Naive thymus-derived CD8-positive, alpha-beta T cell (primary cell): ENCODE results near the gene SLC35F3. TPM values are rescaled to one million over a fixed set of nuclear protein-coding genes. Genes with fewer than 3 reads are reported as not detected.
"Not testable (repeated sequence)": the region's sequence is repeated elsewhere in the genome, so short reads cannot be mapped to it uniquely, and the experiment has no call there.

ENCODE experiments used
- ATAC-seq, 2 donors: fragments of 150-1000 bp; cut with Tn5 transposase in 1 of 2; sonication (Bioruptor Pico), chemical (Tn5 transposase) in 1 of 2; 1 replicate in 1 of 2; 2 replicates in 1 of 2; pipeline ENCODE4 v1.10.0; 2021; ENCODE audit warnings: mild to moderate bottlenecking in 2 of 2, moderate library complexity in 2 of 2
- POLR2A ChIA-PET: fragments of 350-600 bp; sonication (Branson Sonifier 250); formaldehyde crosslinking; loops from one replicate; lab custom pipeline; 2021; ENCODE audit warnings: antibody characterized with exemption; lab: Charles Lee
- DNase-seq, 10 donors: peaks; one replicate each; pipeline versions ENCODE4 v3.0.0 to v3.0.0-alpha.2; 2020 to 2022
- H3K27ac Mint-ChIP-seq, 10 donors: one replicate each; pipeline ENCODE4 v1.8.0; 2020 to 2022; ENCODE audit warnings: mild to moderate bottlenecking in 10 of 10, mixed read lengths in 10 of 10, moderate library complexity in 4 of 10, inconsistent platforms in 1 of 10
- H3K27me3 Mint-ChIP-seq, 5 donors: one replicate each; pipeline ENCODE4 v1.8.0; 2021 to 2022; ENCODE audit warnings: mixed read lengths in 5 of 5
- H3K36me3 Mint-ChIP-seq, 3 donors: one replicate each; pipeline ENCODE4 v1.8.0; 2020 to 2022; ENCODE audit warnings: mixed read lengths in 3 of 3, mild to moderate bottlenecking in 2 of 3, inconsistent platforms in 1 of 3
- H3K4me1 Mint-ChIP-seq, 4 donors: one replicate each; pipeline ENCODE4 v1.8.0; 2021 to 2022; ENCODE audit warnings: mixed read lengths in 4 of 4
- H3K4me3 Mint-ChIP-seq, 10 donors: one replicate each; pipeline ENCODE4 v1.8.0; 2020 to 2022; ENCODE audit warnings: mild to moderate bottlenecking in 10 of 10, mixed read lengths in 10 of 10, moderate library complexity in 6 of 10, inconsistent platforms in 1 of 10
- H3K9me3 Mint-ChIP-seq, 9 donors: one replicate each; pipeline ENCODE4 v1.8.0; 2020 to 2022; ENCODE audit warnings: mixed read lengths in 9 of 9, mild to moderate bottlenecking in 3 of 9, inconsistent platforms in 1 of 9, moderate library complexity in 1 of 9
- polyA plus RNA-seq, 3 donors: library from polyadenylated mRNA; unstranded; fragments of 300-500 nt; fragmentation: Illumina TruSeq; gene quantifications; one replicate each; pipeline ENCODE4 v1.2.3, GENCODE V29; 2021
- total RNA-seq, 8 experiments: library from RNA in 2 of 8; stranded (reverse) in 2 of 8; gene quantifications; one replicate each; pipeline ENCODE4 v1.2.3 and lab custom pipeline; 2021 to 2026

SLC35F3 gene
- total and polyA plus RNA-seq, 5 experiments from 2014 or later: 0.06 to 0.63 (median 0.33) TPM; not detected in 1

- ATAC-seq (no peak), DNase-seq (no peak)
- POLR2A ChIA-PET: no interaction called here
- Mint-ChIP-seq H3K9me3 (peaks cover 0 to 41% (median 27%) of the 10 kb centered on the region in 9 donors), H3K4me1 (peaks cover 0 to 3% (median 0%) of the 10 kb centered on the region in 4 donors), H3K4me3 (no peak overlapping the region), H3K27me3 (peaks cover 3 to 23% (median 4%) of the 10 kb centered on the region in 5 donors), H3K36me3 (peaks cover 0 to 24% (median 17%) of the 10 kb centered on the region in 3 donors), H3K27ac (no peak overlapping the region)
Observed at GRCh38 chr1:234337233-234337632, 432.8 kb downstream of the SLC35F3 start.

DNA sequence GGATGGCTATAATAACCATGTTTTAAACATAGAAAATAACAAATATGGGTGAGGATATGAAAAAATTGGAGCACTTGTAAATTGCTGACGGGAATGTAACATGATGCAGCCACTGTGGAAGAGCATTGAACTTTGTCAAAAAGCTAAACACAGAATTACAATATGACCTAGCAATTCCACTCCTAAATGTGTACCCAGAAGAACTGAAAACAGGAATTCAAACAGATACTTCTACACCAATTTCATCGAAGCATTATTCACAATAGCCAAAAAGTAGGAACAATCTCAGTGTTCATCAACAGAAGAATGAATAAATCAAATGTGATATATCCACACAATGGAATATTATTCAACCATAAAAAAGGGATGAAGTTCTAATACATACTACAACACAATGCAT lies 436.1 kb downstream of the SLC35F3 start:
- H3K27me3 Mint-ChIP-seq: peaks cover 0 to 11% (median 0%) of the 10 kb centered on the region in 5 donors
- ATAC-seq (no peak), DNase-seq (no peak)
- no peaks in the 10 kb centered on the region for H3K4me1 Mint-ChIP-seq
- peaks cover 0 to 24% (median 17%) of the 10 kb centered on the region in 3 donors for H3K36me3 Mint-ChIP-seq
- H3K27ac Mint-ChIP-seq: no peak overlapping the region
- POLR2A ChIA-PET: no interaction called here
- H3K4me3 Mint-ChIP-seq: no peak overlapping the region
- peaks cover 0 to 41% (median 27%) of the 10 kb centered on the region in 9 donors for H3K9me3 Mint-ChIP-seq

DNA sequence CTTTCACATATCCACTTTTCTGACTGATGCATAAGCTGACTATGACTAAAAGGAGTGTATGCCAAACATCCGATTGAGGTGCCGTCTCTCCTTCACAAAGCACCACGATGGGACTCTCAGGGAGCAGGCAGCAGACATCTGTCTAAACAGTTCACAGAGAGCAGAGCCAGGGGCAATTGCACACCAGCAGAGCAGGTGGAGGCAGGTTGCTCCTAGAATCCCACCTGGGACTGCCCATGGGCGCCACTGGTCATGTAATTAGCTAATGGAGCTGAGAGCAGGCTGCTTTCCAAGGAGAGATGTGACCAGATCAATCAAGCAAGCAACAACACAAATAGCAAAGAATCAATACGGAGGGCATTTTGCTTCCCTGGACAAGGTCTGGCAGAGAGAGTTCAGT lies 438.3 kb downstream of the SLC35F3 start:
- H3K27ac Mint-ChIP-seq: peak overlapping the region in 1 of 10 donors; percentile 49
- H3K4me1 Mint-ChIP-seq: no peaks in the 10 kb centered on the region
- H3K36me3 Mint-ChIP-seq: peaks cover 0 to 9% (median 4%) of the 10 kb centered on the region in 3 donors
- H3K4me3 Mint-ChIP-seq: no peak overlapping the region
- H3K9me3 Mint-ChIP-seq: peaks cover 0 to 19% (median 10%) of the 10 kb centered on the region in 9 donors
- DNase-seq (no peak), ATAC-seq (no peak)
- H3K27me3 Mint-ChIP-seq: peaks cover 0 to 3% (median 0%) of the 10 kb centered on the region in 5 donors
- POLR2A ChIA-PET: no interaction called here

DNA sequence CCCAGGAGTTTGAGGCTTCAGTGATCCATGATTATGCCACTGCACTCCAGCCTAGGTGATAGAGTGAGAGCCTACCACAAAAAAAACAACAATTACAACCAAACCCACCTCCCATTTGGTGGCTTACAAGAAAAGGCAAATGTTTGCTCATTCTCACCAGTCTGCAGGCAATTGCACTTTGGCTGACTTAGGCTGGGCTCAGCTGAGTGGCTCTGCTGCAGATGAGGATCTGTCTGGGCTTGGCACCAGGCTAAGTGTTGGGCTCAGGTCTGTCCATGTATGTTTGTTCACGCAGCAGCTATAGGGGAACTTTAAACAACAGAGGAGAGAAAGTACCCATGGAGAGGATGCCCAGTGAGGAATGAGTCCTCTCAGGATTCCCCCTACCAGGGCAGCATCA lies 440.8 kb downstream of the SLC35F3 start:
- POLR2A ChIA-PET: no interaction called here
- H3K4me1 Mint-ChIP-seq: no peaks in the 10 kb centered on the region
- no peak for DNase-seq
- H3K4me3 Mint-ChIP-seq: no peak overlapping the region
- H3K27me3 Mint-ChIP-seq: peaks cover 8 to 15% (median 9%) of the 10 kb centered on the region in 5 donors
- H3K36me3 Mint-ChIP-seq: peaks cover 0 to 6% (median 3%) of the 10 kb centered on the region in 3 donors
- ATAC-seq: no peak
- H3K27ac Mint-ChIP-seq: no peak overlapping the region
- peaks cover 0 to 7% (median 0%) of the 10 kb centered on the region in 9 donors for H3K9me3 Mint-ChIP-seq

DNA sequence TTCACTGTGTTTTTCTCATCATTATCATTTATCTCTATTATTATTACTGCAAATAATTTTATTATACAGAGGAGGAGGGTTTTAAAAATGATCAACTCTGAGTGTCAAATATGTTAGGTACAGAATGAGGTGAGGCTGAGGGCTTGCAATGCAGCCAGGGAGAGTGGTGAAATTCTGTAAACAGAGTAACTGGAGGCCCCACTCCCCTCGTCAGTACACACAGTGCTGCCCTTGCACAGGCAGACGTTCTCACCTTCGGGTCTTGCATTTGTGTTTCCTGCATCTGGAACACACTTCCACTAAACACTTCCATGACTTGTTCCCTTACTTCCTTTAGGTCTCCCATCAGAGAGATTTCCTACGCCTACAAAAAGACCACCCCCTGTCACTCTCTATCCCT lies 444.5 kb downstream of the SLC35F3 start:
- Mint-ChIP-seq H3K4me1 (no peaks in the 10 kb centered on the region), H3K27me3 (peaks cover 8 to 20% (median 12%) of the 10 kb centered on the region in 5 donors), H3K27ac (no peak overlapping the region), H3K9me3 (peaks cover 0 to 8% (median 0%) of the 10 kb centered on the region in 9 donors), H3K4me3 (no peak overlapping the region), H3K36me3 (peaks cover 0 to 10% (median 0%) of the 10 kb centered on the region in 3 donors)
- POLR2A ChIA-PET: interaction anchor here (0.6 kb wide), 1 partner anchor 26 kb away, joined by 4 read pairs; no protein-coding TSS in a partner anchor
- no peak for ATAC-seq
- DNase-seq: no peak

DNA sequence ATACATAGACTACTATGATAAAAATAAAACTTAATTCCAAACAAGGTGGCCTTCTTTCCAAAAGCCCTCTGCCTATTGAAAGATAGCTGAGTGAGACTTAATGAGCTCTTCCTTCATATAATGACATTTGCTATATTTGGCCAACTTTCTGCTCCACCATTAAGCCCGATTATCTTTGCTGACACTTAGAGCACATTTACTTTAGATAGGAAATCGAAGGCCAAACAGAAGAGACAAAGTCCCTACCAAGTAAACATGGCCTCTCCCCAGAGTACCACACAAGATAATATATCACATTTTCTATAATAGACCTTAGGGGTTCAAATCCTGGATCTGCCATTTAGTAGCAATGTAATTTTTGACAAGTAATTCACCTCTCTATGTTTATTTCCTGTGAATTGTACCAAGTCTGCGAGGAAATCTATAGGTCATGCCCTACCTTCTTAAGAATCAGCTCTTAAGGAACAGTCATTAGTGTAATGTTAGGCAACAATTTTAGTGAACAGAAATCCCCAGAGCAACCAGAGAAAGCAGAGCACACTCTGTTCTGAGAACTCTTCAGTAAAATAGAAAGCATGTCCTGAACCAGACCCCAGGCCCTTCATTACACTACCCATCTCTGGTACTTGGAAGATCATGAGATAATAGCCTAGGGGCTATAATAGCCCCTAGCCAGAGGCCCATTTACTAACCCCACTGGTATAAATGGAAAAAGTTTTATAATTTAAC lies 451.5 kb downstream of the SLC35F3 start:
- Mint-ChIP-seq H3K27me3 (peaks cover 0 to 11% (median 3%) of the 10 kb centered on the region in 5 donors), H3K36me3 (peaks cover 0 to 4% (median 0%) of the 10 kb centered on the region in 3 donors), H3K9me3 (peaks cover 0 to 9% (median 0%) of the 10 kb centered on the region in 9 donors), H3K27ac (peak overlapping the region in 5 of 10 donors; percentile 32 to 95 (median 78)), H3K4me1 (peaks cover 3 to 16% (median 13%) of the 10 kb centered on the region in 4 donors), H3K4me3 (peak overlapping the region in 6 of 10 donors; percentile 31 to 88 (median 76))
- ATAC-seq: no peak
- POLR2A ChIA-PET: interaction anchor here (0.6 to 4.2 kb wide), 4 partner anchors 12 to 44 kb away, joined by 3 to 28 read pairs (median 3); partner anchors contain the start of gene COA6
- DNase-seq: no peak

- Mint-ChIP-seq H3K4me3 (peak overlapping the region; percentile 61 to 88 (median 83)), H3K4me1 (peaks cover 3 to 18% (median 15%) of the 10 kb centered on the region in 4 donors), H3K27ac (peak overlapping the region in 9 of 10 donors; percentile 57 to 95 (median 92))
- POLR2A ChIA-PET: interaction anchor here (0.8 to 4.2 kb wide), 5 partner anchors 14 to 46 kb away, joined by 3 to 28 read pairs (median 3); partner anchors contain the start of gene COA6
- ATAC-seq: peak; percentile 80 to 88
- peak in 9 of 10 donors; percentile 24 to 77 (median 48) for DNase-seq
- H3K36me3 Mint-ChIP-seq, H3K27me3 Mint-ChIP-seq, H3K9me3 Mint-ChIP-seq: not testable (repeated sequence)
Observed at GRCh38 chr1:234356615-234357269, 452.3 kb downstream of the SLC35F3 start.

DNA sequence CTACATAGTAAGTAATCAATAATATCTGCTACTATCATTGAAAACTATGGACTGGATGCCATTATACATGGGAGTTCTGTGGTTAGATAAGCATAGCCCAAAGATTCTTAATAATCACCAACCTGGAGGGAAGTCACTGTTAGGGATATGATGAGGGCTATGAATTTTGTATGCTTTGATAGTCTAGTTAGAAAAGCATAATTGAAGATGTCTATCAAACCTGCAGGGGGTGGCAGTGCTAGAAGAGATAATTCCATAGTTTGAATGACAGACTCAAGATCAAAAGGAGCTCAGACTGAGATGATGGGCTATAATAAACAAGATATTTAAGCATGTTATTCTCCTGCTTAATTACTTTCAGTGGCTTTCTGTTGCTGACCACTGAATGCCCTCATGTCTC lies 453.4 kb downstream of the SLC35F3 start:
- Mint-ChIP-seq H3K9me3 (peaks cover 0 to 9% (median 0%) of the 10 kb centered on the region in 9 donors), H3K27ac (peak overlapping the region in 7 of 10 donors; percentile 56 to 86 (median 77)), H3K36me3 (peaks cover 0 to 4% (median 0%) of the 10 kb centered on the region in 3 donors), H3K4me1 (peaks cover 3 to 18% (median 15%) of the 10 kb centered on the region in 4 donors), H3K27me3 (peaks cover 0 to 3% (median 0%) of the 10 kb centered on the region in 5 donors), H3K4me3 (peak overlapping the region in 8 of 10 donors; percentile 60 to 88 (median 82))
- POLR2A ChIA-PET: interaction anchor here (1.3 to 4.2 kb wide), 2 partner anchors 16 to 47 kb away, joined by 4 to 28 read pairs; partner anchors contain the start of gene COA6
- no peak for ATAC-seq
- DNase-seq: no peak

DNA sequence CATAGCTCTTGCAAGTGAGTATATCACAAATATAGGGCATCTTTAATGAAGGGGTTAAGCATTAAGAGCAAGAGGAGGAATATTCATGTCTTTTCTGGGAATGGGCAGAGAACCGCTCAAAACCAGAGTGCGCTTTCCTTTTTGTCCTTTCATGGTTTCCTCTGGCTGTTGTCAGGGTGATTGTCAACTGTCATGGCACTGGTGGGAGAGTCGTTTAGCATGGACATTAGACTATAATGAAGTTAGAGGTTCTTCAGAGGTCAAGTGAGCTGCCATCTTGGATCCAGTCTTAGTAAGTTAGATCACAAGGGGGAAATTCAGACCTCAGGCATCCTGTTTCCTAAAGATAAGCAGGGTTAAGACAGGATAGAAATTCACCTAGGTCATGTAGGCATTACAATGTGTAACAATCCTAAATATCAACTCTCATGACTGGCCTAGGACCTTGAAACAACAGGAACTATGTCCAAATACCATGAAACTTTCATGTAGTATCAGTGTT lies 456.7 kb downstream of the SLC35F3 start:
- ATAC-seq (no peak), DNase-seq (no peak)
- peaks cover 3 to 18% (median 15%) of the 10 kb centered on the region in 4 donors for H3K4me1 Mint-ChIP-seq
- H3K36me3 Mint-ChIP-seq: no peaks in the 10 kb centered on the region
- no peak overlapping the region for H3K4me3 Mint-ChIP-seq
- H3K27me3 Mint-ChIP-seq: peaks cover 0 to 3% (median 0%) of the 10 kb centered on the region in 5 donors
- no peaks in the 10 kb centered on the region for H3K9me3 Mint-ChIP-seq
- POLR2A ChIA-PET: interaction anchor here (1.7 kb wide), 1 partner anchor 12 kb away, joined by 5 read pairs; the partner anchor contains the start of gene COA6
- no peak overlapping the region for H3K27ac Mint-ChIP-seq

DNA sequence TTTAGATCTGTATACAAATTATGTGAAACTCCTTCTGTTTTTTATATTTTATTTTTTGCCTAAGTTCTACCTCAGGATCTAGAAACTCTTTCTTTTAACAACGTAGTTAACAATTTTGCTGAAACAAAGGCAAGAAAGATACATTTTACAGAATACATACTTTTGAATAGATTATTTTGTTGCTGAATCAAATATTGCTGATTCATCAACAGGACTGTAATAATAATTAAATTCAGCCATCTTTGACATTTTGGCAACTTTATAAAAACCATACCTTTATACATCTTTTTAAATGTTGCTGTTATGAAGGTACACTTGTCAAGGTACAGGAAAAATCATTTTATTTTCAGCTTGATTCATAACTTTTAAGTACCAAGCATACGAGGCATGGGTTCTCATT lies 458.1 kb downstream of the SLC35F3 start:
- H3K27me3 Mint-ChIP-seq: peaks cover 0 to 3% (median 0%) of the 10 kb centered on the region in 5 donors
- DNase-seq: no peak
- H3K4me1 Mint-ChIP-seq: peaks cover 3 to 17% (median 14%) of the 10 kb centered on the region in 4 donors
- no peaks in the 10 kb centered on the region for H3K9me3 Mint-ChIP-seq
- POLR2A ChIA-PET: interaction anchor here (1.9 kb wide), 1 partner anchor 11 kb away, joined by 7 read pairs; the partner anchor contains the start of gene COA6
- H3K4me3 Mint-ChIP-seq: no peak overlapping the region
- H3K36me3 Mint-ChIP-seq: no peaks in the 10 kb centered on the region
- no peak for ATAC-seq
- H3K27ac Mint-ChIP-seq: no peak overlapping the region

DNA sequence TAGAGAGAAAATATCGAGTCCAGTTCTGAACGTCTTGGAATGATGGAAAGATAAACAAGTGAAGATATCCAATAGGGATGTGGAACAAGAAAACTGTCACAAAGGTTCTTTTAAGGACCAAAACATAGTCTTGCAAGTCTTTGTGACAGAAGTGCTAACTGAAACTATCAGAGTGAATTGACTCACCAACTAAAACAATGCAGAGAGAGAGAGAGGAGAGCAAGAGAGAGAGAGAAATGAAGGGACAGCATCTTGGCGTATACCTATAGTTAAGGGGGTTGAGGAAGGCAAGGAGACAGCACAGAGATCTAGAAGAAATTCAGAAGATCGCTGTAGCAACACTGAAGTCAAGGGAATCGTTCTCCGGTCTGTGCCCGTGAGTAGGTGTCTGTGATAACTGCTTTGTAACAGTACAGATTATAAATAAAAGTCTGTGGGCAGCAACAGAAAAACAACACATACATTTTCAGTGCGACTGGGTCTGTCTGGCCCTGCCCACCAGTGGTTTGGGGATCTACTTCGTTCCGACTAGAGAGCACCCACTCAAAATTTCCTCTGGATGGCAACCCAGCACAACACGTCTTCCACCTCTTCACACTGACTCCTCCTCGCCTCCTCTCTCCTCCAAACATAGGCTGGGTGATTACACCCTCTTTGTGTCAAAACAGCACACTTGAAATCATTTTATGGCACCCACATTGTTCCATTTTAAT lies 464.0 kb downstream of the SLC35F3 start:
- H3K27ac Mint-ChIP-seq: peak overlapping the region in 1 of 10 donors; percentile 3
- no peaks in the 10 kb centered on the region for H3K36me3 Mint-ChIP-seq
- no peak overlapping the region for H3K4me3 Mint-ChIP-seq
- POLR2A ChIA-PET: no interaction called here
- ATAC-seq: no peak
- DNase-seq: no peak
- no peaks in the 10 kb centered on the region for H3K9me3 Mint-ChIP-seq
- no peaks in the 10 kb centered on the region for H3K27me3 Mint-ChIP-seq
- H3K4me1 Mint-ChIP-seq: peaks cover 1 to 18% (median 12%) of the 10 kb centered on the region in 4 donors

GRCh38 chr1:234369033-234369430 lies 464.6 kb downstream of the SLC35F3 start:
- Mint-ChIP-seq H3K27me3 (no peaks in the 10 kb centered on the region), H3K36me3 (no peaks in the 10 kb centered on the region), H3K27ac (peak overlapping the region in 1 of 10 donors; percentile 3), H3K9me3 (no peaks in the 10 kb centered on the region), H3K4me1 (peaks cover 2 to 22% (median 14%) of the 10 kb centered on the region in 4 donors), H3K4me3 (no peak overlapping the region)
- POLR2A ChIA-PET: no interaction called here
- DNase-seq (no peak), ATAC-seq (no peak)
